22Rv1 (cell line): Measurements from ENCODE around the gene CHRDL2.

Experiments used
- ZFX ChIP-seq: fragments of 450-650 bp; IDR thresholded peaks from 2 replicates; pipeline ENCODE4 v1.6.1; 2017; ENCODE audit warnings: antibody characterized with exemption, borderline replicate concordance
- TF ChIP-seq, protein P1 (sequence below): fragments of 450-650 bp; IDR thresholded peaks from 2 replicates; pipeline ENCODE4 v1.5.1; 2017; ENCODE audit warnings: mild to moderate bottlenecking

DNA sequence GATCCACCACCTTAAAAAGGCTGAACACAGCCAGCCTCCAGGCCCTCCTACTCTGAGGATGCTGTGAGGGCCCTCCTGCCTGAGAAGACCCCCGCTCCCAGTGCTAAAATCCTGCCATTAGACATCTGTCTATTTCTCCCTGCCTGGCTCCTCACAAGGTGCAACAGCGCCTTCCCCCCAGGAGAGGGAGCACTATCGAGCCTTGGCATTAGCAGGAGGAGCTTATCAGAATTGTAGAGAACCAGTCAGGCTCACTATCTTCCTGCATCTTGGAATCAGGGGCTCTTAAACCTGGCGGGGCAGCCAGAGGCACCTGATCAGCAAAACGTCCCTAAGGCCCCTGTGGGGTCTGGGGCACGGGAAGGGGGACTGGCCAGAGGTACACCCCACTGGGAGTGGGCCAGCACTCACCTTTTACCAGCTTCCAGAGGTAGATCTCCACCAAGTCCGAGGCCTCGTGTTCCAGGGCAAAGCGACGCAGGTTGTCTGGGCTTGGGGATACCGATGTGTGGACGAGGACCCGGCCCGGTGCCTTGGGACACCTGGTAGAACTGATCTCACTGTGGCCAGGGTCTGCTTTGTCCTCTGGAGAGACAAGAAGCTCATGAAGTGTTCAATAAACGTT lies 28.7 kb downstream of the CHRDL2 start:
- TF ChIP-seq, protein P1, sequence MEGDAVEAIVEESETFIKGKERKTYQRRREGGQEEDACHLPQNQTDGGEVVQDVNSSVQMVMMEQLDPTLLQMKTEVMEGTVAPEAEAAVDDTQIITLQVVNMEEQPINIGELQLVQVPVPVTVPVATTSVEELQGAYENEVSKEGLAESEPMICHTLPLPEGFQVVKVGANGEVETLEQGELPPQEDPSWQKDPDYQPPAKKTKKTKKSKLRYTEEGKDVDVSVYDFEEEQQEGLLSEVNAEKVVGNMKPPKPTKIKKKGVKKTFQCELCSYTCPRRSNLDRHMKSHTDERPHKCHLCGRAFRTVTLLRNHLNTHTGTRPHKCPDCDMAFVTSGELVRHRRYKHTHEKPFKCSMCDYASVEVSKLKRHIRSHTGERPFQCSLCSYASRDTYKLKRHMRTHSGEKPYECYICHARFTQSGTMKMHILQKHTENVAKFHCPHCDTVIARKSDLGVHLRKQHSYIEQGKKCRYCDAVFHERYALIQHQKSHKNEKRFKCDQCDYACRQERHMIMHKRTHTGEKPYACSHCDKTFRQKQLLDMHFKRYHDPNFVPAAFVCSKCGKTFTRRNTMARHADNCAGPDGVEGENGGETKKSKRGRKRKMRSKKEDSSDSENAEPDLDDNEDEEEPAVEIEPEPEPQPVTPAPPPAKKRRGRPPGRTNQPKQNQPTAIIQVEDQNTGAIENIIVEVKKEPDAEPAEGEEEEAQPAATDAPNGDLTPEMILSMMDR, result peak; percentile 95
- no peak for TF ChIP-seq ZFX
